ENCODE measurements around the gene TAF3.
"Not testable (repeated sequence)": the region's sequence is repeated elsewhere in the genome, so short reads cannot be mapped to it uniquely, and the experiment has no call there.

TAF3 gene

DNA sequence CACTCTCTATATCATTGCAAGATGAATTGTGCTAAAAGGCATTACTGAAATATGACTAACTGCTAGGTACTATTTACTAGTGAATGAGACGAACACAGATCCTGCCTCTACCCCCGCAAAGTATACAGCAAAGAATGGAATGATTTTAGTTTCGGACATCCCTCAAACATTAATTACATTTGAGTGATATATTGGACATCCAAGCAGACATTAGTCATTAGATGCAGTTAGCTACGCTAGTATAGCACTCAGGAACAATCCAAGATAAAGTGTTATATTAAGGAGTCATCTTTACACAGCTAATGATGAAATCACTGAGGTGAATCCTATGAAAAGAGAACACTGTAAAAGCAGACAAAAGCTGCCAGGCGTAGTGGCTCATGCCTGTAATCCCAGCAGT is 7.3 kb upstream of the TAF3 start:
- DNase-seq = no peak

GRCh38 chr10:7811743-7812142 is 6.6 kb upstream of the TAF3 start:
- DNase-seq = not testable (repeated sequence)

DNA sequence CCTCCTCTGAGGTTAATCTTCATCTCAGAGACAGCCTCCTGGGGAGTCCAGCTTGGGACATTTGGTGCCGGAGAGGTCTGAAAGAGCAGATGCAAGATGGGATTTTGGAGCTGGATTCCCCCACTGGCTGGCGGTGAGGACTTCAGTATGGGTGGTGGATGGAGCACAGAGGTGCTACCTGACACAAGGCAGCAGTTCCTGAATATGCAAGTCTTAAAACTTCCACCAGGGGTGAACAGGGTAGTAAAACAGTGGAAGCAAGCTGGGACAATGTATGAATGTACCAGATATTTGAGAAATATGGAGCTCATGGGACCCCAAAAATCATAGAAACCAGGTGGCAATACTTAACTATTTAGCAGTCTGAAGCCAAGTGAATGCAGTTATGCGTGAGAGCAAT is 4.8 kb upstream of the TAF3 start:
- no peak for DNase-seq

- DNase-seq = no peak
These were observed 729 bp upstream of the TAF3 start for GRCh38 chr10:7817576-7817975.

- no peak for DNase-seq
These were observed 366 bp upstream of the TAF3 start for GRCh38 chr10:7817984-7818294.

- peak; percentile 5 for DNase-seq
These were observed 786 bp downstream of the TAF3 start for GRCh38 chr10:7819121-7819460.

DNA sequence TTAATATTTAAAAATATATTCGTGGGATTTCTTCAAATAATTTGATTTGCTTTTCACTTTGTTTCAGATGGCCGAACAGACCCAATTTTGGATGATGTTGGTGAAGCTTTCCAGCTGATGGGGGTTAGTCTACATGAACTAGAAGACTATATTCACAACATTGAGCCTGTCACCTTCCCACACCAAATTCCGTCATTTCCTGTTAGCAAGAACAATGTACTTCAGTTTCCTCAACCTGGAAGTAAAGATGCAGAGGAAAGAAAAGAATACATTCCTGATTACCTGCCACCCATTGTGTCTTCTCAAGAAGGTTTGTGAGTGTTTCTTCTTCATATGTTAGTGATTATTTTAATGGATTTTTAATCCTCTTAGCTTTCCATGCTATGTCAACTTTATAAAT is 5.9 kb downstream of the TAF3 start:
- no peak for DNase-seq

GRCh38 chr10:7826971-7827370 is 8.7 kb downstream of the TAF3 start:
- no peak for DNase-seq

GRCh38 chr10:7829289-7829834 is 11.1 kb downstream of the TAF3 start:
- no peak for DNase-seq

GRCh38 chr10:7832060-7832459 is 13.8 kb downstream of the TAF3 start:
- no peak for DNase-seq

DNA sequence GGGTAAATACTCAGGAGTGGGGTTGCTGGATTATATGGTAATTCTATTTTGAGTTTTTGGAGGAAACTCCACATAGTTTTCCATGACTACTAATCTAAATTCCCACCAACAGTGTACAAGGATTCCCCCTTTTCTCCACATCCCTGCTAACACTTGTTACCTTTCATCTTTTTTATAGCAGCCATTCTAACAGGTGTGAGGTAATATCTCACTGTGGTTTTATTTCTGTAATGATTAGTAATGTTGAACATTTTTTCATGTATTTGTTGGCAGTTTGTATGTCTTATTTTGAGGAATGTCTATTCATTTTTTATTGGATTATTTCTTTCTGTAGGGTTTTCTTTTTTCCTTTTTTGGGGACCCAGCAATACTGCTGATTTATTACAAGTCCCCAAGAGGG is 14.9 kb downstream of the TAF3 start:
- DNase-seq = no peak

GRCh38 chr10:7834262-7834661 is 16.0 kb downstream of the TAF3 start:
- no peak for DNase-seq

- no peak for DNase-seq
These were observed 18.3 kb downstream of the TAF3 start for GRCh38 chr10:7836571-7836970.

- no peak for DNase-seq
These were observed 28.3 kb downstream of the TAF3 start for GRCh38 chr10:7846591-7846990.

GRCh38 chr10:7853226-7853842 is 35.0 kb downstream of the TAF3 start:
- no peak for DNase-seq

GRCh38 chr10:7853890-7854289 is 35.6 kb downstream of the TAF3 start:
- DNase-seq = no peak

- DNase-seq = no peak
These were observed 36.9 kb downstream of the TAF3 start for GRCh38 chr10:7855205-7855604.

DNA sequence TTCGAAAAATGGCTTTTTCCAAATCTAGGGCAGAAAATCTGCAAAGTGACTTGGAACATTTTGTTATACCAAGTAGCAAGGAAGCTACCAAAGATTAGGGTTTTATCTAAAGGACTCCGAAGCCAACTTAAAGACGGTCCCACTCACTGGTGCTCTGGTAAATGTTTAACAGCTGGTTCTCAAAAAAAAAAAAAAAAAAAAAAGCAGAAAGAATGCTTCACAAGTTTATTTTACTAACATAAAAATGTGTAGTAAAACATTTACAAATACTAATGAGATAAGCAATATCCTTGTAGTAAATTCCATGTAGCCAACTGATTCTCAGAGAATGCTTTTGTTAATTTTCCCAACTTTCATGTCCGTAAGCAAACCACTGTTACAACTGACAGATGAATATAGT is 38.4 kb downstream of the TAF3 start:
- no peak for DNase-seq

- no peak for DNase-seq
These were observed 39.0 kb downstream of the TAF3 start for GRCh38 chr10:7857262-7857661.

- DNase-seq = no peak
These were observed 43.3 kb downstream of the TAF3 start for GRCh38 chr10:7861509-7862120.

DNA sequence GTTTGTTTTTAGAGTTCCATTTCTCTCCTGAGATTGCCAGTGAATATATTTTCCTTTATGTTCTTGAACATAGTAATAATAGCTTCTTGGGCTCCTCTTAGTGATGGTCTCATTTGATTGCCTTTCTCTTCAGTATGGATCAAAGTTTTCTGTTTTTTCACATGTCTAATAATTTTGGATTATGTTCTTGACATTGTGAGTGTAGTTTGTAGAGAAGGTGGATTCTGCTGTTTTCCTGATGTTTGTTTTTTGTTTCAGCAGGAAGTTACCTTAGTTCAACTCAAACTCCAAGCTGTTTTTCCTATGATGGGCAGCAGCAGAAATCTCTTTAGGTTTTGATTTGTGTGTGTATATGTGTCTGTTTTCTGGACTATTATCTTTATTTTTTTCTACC is 43.8 kb downstream of the TAF3 start:
- DNase-seq = no peak

DNA sequence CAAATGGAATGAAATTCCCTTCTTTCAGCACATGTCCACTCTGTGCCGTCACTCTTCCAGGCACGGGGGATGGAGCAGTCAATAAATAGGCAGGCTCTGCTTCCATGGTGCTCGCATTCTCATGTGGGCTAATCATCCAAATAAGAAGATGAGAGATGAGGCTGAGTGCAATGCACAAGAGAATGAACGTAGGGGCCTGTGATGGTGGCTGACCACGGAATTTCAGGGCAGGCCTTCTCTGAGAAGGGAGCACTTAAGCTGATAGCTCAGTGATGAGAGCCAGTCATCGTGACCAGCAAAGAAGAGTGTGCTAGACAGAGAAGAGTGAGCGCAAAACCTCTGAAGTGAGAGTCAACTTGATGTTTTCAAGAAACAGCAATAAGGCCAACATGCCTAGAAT is 47.9 kb downstream of the TAF3 start:
- no peak for DNase-seq

DNA sequence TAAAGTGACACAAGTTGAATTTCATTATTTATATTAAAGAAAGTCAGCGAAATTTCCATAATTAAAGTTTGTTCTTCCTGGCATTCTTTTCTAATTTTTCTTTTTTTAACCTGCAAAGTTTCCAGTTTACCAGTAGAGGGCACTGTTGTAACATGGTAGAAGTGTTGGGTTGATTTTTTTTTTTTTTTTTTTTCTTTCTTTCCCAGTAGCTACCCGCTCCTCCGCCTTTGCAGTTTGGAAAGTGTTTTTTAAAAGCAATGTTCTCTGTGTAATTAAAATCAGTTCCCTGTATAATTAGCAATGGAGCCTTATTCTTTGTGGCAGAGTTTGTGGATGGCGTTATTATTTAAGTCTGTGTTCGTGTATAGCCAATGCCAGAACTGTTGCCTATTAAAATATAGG is 53.7 kb downstream of the TAF3 start:
- DNase-seq = no peak

GRCh38 chr10:7874864-7875263 is 56.6 kb downstream of the TAF3 start:
- DNase-seq = no peak

GRCh38 chr10:7876541-7877127 is 58.3 kb downstream of the TAF3 start:
- DNase-seq = no peak

Data from NCI-H345 (cell line).